Skin epidermis (tissue), 12 donors: ENCODE results near the gene ZNF892.
"Not testable (repeated sequence)": the region's sequence is repeated elsewhere in the genome, so short reads cannot be mapped to it uniquely, and the experiment has no call there.

Experiments
- H3K27ac ChIP-seq, 21 experiments: fragments of 200-600 bp; sonication (generic) in 11 of 21; one replicate each; pipeline ENCODE4 v1.5.0; 2020; ENCODE audit warnings: mild to moderate bottlenecking in 3 of 21, inconsistent platforms in 2 of 21, moderate library complexity in 2 of 21
- H3K4me3 ChIP-seq, 7 experiments: fragments of 200-600 bp; sonication (generic) in 2 of 7; one replicate each; pipeline ENCODE4 v1.5.0; 2020; ENCODE audit warnings: inconsistent platforms in 2 of 7, mild to moderate bottlenecking in 2 of 7, moderate library complexity in 1 of 7

ZNF892 gene

DNA sequence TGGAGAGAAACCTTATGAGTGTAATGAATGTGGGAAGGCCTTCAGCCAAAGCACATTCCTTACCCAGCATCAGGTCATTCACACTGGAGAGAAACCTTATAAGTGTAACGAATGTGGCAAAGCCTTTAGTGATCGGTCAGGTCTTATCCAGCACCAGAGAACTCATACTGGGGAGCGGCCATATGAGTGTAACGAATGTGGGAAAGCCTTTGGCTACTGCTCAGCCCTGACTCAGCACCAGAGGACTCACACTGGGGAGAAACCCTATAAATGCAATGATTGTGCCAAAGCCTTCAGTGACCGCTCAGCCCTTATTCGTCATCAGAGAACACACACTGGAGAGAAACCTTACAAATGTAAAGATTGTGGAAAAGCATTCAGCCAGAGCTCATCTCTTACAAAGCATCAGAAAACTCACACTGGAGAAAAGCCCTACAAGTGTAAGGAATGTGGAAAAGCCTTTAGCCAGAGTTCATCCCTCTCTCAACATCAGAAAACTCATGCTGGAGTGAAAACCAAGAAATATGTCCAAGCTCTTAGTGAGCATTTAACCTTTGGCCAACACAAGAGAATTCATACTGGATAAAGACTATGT is 7.8 kb downstream of the ZNF892 start:
- Histone ChIP-seq H3K4me3 (no peak overlapping the region), H3K27ac (no peak overlapping the region)

DNA sequence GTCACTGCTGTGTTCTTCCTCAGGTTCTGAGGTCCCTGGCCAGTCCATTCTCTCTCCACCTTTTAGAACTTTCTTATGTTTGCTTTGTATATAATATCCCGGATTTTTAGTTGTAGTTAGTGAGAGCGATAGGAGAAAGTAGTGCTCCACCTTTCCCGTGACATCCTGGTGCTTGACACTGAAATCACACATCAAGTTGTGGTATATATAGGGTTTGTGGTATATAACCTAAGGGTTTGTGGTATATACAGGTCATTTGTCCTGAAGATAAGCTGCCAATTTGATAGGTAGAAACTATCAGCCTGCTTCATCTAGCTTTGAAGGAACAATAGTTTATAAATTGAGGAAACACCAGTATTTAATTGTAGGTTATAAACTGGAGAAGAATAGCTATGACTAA is 13.1 kb downstream of the ZNF892 start:
- H3K4me3 ChIP-seq, result no peak overlapping the region
- no peak overlapping the region for H3K27ac ChIP-seq

DNA sequence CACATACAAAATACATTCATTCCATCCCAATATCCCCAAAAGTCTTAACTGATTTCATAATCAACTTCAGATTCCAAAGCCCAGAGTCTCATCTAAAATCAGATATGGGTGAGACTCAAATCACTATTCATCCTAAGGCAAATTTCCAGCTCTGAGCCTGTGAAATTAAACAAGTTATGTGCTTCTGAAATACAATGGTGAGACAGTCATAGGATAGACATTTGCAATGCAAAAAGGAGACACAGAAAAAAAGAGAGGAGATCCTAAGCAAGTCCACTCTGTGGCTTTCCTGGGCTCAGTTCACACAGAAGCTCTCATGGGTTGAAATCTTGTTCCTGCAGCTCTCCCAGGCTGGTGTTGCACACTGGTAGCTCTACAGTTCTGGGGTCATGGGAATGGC is 18.3 kb downstream of the ZNF892 start:
- H3K27ac ChIP-seq, result no peak overlapping the region
- no peak overlapping the region for H3K4me3 ChIP-seq

DNA sequence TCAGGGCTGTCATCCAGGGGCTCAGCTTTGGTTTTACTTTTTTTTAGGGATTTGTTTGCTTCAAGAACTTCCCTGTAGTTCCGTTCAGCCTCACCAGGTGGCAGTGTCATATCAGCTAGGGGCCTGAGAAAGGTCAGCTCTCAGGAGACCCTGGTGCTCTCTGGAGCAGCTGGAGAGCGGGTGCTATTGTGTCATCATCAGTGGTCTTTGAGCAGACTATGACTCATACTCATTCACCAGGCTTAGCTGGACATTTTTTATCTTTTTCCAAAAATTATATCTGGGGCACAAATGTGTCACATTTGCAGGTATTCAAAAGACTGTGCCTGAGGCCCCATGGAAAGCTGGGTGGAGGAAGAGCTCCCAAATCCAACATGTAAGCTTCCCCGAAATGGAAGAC is 24.4 kb downstream of the ZNF892 start:
- Histone ChIP-seq H3K27ac (no peak overlapping the region), H3K4me3 (no peak overlapping the region)

DNA sequence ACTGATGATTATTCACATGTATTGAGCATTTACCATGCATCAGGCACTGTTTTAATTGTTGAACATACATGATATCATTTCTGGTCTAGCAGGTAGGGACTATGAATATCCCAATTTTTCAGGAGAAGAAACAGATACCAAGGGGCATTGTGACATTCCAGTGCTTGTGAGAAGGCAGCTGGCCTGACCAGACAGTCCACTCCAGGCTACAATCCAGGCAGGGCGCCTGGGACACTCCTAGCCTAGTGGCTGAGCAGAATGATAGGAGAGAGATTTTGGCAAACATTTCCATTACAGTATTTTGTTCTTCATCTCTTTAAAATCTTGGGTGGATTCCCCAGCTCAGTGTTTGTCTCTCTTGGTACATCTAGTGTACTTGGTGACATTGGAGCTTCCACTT is 24.9 kb downstream of the ZNF892 start:
- no peak overlapping the region for H3K4me3 ChIP-seq
- no peak overlapping the region for H3K27ac ChIP-seq

DNA sequence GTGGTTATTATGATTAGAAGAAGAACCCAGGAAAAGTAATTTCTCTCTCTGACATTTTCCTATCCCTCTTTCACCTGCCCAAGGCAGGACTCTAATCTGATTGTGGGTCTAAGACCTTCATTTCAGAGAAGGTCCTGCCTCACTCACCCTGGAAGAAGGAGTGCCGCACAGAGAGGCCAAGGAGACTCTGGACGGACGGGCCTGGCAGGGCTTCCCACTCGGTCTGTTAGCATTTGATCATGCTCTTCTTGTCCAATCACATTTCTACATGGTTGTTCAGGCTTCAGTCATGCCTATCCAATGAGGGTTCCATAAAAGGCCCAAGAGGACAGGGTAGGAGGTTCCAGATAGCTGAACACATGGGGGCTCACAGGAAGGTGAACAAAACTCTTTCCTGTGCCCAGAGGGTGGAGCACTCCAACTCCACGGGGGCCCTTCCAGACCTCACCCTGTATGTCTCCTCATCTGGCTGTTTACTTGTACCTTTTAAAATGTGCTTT is 27.0 kb downstream of the ZNF892 start:
- Histone ChIP-seq H3K27ac (no peak overlapping the region), H3K4me3 (no peak overlapping the region)

DNA sequence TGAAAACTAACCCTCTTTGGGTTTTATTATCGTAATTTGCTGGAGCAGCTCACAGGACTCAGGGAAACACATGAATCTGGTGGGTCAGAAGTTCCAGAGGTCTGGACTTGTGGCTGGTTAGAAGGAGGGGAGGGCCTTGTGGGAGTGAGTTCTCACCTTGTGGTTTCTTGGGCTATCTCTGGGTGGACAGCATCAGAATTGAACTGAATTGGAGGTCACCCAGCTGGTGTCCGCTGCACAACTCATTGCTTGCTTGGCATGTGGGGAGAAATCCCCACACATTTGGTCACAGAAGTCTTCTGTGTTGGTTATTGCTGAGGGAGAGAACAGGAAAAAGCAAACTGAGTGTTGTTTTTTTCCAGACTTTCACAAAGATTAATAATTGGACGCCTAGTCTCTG is 27.5 kb downstream of the ZNF892 start:
- no peak overlapping the region for H3K27ac ChIP-seq
- H3K4me3 ChIP-seq, result no peak overlapping the region

DNA sequence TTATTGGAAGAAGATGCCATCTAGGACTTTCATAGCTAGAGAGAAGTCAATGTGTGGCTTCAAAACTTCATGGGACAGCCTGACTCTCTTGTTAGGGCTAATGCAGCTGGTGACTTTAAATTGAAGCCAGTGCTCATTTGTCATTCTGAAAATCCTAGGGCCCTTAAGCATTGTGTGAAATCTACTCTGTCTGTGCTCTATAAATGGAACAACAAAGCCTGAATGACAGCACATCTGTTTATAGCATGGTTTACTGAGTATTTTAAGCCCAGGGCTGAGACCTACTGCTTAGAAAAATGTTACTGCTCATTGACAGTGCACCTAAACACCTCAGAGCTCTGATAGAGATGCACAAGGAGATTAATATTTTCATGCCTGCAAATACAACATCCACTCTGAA is 30.8 kb downstream of the ZNF892 start:
- no peak overlapping the region for H3K27ac ChIP-seq

DNA sequence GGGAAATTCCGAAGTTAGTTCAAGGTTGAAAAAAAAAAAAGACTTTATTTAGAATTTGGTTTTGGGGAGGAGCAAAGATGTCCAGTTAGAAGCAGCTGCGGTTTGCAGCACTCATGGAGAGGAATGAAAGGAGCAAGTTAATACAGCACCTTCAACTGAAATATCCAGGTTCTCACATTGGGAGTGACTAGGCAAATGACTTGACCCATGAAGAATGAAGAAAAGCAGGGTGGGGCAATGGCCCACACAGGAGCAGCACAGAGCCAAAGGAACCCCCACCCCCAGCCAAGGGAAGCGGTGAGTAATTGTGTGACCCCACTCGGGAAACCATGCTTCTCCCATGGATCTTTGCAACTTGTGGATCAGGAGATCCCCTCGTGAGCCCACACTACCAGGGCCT is 32.8 kb downstream of the ZNF892 start:
- H3K27ac ChIP-seq, result no peak overlapping the region
- H3K4me3 ChIP-seq, result no peak overlapping the region

More for the DNA sequence above, 30.8 kb downstream of the ZNF892 start:
- no peak overlapping the region for H3K4me3 ChIP-seq

DNA sequence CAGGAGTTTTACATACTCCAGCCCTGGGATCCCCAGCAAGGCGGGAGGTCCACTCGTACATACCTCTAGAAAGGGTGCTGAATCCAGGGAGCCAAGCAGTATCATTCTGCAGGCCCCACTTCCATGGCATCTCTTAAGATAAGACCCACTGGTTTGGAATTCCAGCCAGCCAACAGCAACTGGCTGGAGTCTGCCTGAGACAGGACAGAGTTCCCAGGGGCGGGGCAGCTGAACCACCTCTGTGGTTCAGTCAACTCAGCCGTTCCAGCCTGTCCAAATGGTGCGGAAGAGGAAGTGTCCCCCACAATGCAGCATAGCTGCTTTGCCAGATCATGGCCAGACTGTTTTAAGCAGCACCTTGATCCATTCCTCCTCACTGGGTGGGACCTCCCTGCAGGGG is 33.2 kb downstream of the ZNF892 start:
- Histone ChIP-seq H3K27ac (no peak overlapping the region), H3K4me3 (no peak overlapping the region)

DNA sequence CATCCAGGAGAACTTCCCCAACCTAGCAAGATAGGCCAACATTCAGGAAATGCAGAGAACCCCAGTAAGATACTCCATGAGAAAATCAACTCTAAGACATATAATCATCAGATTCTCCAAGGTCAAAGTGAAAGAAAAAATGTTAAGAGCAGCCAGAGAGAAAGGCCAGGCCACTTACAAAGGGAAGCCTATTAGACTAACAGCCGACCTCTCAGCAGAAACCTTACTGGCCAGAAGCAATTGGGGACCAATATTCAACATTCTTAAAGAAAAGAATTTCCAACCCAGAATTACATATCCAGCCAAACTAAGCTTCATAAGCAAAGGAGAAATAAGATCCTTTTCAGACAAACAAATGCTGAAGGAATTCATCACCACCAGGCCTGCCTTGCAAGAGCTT is 34.8 kb downstream of the ZNF892 start:
- not testable (repeated sequence) for H3K27ac ChIP-seq, H3K4me3 ChIP-seq
